GM15510 (cell line): ENCODE data around the gene SMDT1.

ENCODE experiments used
- POLR2A ChIP-seq: IDR thresholded peaks from 3 replicates; pipeline ENCODE4 v1.6.1; 2011; ENCODE audit warnings: borderline replicate concordance; ENCODE audit not compliant: insufficient read length; ENCODE audit errors: extremely low read depth

SMDT1 gene

GRCh38 chr22:42132457-42132856 is 53.0 kb downstream of the SMDT1 start:
- TF ChIP-seq POLR2A = no peak
